Stimulated activated CD8-positive, alpha-beta memory T cell treated with anti-CD3 and anti-CD28 coated beads, Interleukin-4, amount 100 ng/mL, for 1 hour (primary cell): ENCODE data around the gene AGPAT4.

Experiments used
- DNase-seq, 2 donors: peaks; one replicate each; pipeline ENCODE4 v3.0.0-alpha.2; 2020; ENCODE audit warnings: low read depth in 2 of 2, low spot score in 1 of 2

AGPAT4 gene

GRCh38 chr6:161284653-161285052 is 10.8 kb upstream of the AGPAT4 start:
- no peak for DNase-seq

DNA sequence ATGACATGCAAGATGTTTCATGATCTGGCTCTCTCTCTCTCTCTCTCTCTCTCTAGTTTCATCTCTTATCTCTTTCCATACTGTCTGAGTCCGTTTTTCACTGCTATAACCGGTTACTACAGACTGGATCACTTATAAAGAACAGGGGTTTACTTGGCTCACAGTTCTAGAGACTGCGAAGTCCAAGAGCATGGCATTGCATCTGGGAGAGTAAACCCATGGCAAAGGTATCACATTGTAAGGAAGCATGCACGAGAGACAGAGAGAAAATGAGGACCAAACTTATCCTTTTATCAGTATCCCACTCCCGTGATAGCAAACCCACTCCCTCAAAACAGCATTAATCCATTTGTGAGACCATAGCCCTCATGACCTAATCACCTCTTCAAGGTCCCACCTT is 7.2 kb upstream of the AGPAT4 start:
- DNase-seq, result no peak

GRCh38 chr6:161279677-161280415 is 6.0 kb upstream of the AGPAT4 start:
- no peak for DNase-seq

- DNase-seq, result no peak
Observed at GRCh38 chr6:161276605-161277155, 2.8 kb upstream of the AGPAT4 start.

GRCh38 chr6:161274898-161275297 is 1.0 kb upstream of the AGPAT4 start:
- DNase-seq, result no peak

DNA sequence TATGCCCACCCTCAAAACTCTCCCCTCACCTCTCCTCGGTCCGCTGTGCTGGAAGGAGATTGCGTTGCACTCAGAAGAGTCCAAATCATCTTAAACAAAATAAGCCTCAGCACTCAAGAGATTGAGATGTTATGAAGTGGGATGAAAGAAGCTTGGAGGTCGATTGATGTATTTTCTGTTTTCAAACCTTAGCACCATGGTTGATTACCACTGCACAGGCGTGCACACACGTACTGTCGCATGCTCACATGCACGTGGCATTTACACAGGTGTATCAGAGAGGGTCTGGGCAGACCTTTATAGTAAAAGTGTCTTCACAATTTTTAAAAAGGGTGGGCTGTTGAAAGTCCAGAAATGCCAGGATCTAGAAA is 612 bp upstream of the AGPAT4 start:
- no peak for DNase-seq

DNA sequence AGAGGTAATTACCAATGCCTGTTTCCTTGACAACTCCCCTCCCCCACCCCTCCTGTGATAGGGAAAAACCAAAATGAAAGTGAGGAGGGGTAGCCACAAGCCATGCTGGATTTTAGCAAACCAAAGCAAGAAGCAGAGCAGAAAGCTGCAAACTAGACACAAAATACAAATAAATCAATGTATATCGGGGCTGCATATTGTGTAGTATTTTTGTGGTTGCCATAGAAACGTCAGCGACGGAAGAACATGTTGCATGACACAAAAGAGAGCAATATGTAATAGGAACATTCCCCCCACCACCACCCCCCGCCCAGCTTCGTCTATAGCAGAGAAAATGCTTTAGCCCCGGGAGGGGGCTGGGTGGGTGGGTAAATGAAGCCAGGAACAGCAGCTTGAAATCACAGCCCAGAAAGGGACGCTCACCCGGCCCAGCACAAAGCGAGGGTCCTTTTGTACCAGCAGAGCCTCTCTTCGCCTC is 548 bp downstream of the AGPAT4 start:
- peak; percentile 15 to 17 for DNase-seq

- no peak for DNase-seq
Observed at GRCh38 chr6:161272635-161273273, 1.1 kb downstream of the AGPAT4 start.

DNA sequence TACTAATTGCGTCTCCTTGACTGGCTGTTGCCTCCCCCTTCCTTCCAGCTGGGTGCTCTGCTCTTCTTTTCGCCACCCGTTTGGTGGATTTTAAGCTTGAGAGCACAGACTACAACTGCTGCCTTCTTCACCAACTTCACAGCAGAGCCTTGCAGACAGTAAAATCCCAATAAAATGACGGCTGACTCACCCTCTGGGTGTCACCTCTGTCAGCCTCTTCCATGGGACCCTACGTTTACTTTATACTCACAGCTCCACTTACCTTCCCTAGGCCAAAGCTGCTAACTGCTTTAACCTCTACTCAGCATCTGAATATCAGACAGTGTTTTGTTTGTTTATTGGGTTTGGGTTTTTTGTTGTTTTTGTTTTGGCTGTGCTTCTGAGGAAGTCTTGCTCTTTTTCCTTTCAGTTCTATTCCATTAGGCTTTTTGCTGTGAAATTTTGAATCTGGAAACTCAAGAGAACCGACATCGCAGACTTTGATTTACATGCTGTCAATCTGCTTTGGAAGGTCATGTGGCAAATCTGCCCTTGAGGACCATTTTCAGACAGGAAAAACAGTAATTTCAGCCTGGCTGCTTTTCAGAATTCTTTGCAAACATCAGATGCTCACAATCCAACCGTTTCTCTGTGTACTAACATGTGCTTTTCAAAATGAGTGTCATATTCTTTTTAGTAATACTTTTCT is 2.4 kb downstream of the AGPAT4 start:
- no peak for DNase-seq

- DNase-seq, result no peak
Observed at GRCh38 chr6:161270116-161270515, 3.7 kb downstream of the AGPAT4 start.

GRCh38 chr6:161269310-161269709 is 4.6 kb downstream of the AGPAT4 start:
- DNase-seq, result no peak

GRCh38 chr6:161268531-161269210 is 5.2 kb downstream of the AGPAT4 start:
- no peak for DNase-seq

- no peak for DNase-seq
Observed at GRCh38 chr6:161266513-161267230, 7.2 kb downstream of the AGPAT4 start.

DNA sequence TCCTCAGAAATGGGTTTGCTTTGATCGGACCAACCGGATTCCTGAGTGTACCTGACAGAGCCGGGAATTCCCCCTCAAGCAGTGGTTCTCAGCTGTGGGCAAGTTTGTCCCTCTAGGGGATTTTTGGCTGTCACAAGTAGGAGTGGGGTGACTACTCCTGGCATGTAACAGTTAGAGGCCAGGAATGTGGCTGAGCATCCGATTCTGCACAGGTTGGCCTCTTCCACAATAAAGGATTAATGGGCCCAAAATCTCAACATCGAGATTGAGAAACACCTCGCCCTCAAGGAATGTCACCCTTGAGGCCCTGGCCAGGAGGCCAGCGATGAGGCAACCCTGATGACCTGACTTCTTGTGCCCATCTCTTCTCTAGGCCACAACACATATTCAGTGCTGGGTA is 7.9 kb downstream of the AGPAT4 start:
- no peak for DNase-seq

DNA sequence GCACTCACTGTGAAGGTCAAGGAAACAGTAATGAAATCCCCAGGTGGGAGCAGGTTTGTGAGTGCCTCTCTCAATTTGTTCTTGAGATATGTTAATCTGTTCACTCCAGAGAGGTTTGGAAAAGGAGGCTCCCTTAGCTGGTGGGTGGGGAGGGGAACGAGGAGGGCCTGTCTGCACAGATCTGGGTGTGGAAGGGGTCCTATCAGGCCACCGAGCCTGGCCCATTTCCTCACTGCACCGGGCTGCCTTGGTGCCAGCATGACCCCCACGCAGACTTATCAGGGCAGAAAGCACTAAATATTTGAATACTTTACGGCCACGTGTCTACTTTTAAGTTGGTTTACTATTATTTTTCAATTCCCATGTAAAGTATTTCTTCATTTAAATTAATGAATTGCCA is 8.3 kb downstream of the AGPAT4 start:
- DNase-seq, result no peak

GRCh38 chr6:161264181-161264580 is 9.7 kb downstream of the AGPAT4 start:
- DNase-seq, result no peak

DNA sequence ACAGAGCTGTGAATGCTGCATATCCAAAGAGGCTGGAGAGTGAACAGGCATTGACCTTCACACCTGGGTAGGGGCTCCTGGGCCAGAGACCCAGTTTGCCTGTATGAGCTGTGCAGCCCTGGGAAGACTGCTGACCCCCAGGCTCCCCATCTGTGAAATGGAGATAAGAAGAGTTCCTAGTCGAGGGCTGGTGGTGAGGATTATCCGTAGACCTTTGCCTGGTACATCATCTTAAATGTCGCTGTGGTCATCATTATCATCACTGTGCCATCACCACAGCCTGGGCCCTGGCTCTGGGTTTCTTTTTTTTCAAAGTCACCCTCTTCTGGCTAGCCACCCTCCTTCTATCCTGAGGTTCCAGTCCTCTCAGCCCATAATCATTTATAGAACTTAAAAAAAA is 12.0 kb downstream of the AGPAT4 start:
- DNase-seq, result no peak

DNA sequence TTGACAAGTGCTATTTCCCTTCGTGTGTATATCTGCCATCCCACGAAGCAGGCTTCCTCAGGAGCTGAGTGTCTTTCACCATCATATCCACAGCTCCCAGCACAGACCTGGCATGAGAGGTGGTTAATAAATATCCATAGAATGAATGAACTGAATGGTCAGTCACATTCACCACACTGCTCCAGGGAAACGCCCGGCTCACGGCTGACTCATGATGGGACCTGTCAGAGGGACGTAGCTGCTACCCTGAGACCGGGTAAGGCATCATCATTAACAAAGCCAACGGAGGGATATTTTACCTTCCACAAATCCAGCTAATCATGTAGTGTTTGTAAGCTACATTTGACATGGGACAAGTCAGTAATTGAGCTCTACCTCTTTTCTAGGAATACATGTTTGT is 12.5 kb downstream of the AGPAT4 start:
- no peak for DNase-seq

GRCh38 chr6:161259302-161259701 is 14.6 kb downstream of the AGPAT4 start:
- no peak for DNase-seq

GRCh38 chr6:161257793-161258457 is 15.9 kb downstream of the AGPAT4 start:
- no peak for DNase-seq
